ENCODE measurements around the gene LACTB.

DNA sequence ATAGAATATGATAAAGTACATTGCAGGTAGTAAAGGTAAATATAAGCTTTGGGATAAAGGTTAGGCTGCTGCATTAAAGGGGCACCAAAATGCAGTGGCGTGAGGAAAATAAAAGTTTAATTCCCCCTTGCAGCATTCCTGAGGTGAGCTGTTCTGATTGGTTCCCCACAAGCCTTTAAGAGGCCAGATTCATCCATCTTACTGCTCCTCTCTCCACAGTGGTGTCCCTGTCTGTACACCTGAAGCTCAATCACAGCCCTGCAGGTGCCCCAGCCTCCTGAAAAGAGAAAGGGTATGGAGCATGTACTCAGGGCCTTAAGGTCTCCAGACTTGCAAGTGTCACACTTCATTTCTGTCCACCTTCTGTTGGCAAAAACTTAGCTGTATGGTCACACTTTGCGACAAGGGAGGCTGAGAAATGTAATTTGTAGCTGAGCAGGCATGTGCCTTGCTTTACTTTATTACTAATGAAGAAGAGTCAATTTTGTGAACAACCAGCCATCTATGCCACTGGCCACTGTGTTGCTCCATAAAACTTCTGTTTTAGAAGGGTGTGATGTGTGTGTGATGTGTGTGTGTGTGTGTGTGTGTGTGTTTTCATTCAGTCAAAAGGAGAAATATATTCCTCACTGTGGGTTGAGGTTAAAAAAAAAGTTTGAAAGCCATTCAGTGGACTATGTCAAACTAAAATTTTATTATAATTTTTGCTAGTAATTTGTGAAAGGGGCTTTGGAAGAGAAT is 12.8 kb downstream of the LACTB start:
- TF ChIP-seq, protein P1, sequence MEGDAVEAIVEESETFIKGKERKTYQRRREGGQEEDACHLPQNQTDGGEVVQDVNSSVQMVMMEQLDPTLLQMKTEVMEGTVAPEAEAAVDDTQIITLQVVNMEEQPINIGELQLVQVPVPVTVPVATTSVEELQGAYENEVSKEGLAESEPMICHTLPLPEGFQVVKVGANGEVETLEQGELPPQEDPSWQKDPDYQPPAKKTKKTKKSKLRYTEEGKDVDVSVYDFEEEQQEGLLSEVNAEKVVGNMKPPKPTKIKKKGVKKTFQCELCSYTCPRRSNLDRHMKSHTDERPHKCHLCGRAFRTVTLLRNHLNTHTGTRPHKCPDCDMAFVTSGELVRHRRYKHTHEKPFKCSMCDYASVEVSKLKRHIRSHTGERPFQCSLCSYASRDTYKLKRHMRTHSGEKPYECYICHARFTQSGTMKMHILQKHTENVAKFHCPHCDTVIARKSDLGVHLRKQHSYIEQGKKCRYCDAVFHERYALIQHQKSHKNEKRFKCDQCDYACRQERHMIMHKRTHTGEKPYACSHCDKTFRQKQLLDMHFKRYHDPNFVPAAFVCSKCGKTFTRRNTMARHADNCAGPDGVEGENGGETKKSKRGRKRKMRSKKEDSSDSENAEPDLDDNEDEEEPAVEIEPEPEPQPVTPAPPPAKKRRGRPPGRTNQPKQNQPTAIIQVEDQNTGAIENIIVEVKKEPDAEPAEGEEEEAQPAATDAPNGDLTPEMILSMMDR (IDR thresholded peaks at IDR 0.05) = no peak
- TF ChIP-seq POLR2A (IDR thresholded peaks at IDR 0.05) = no peak

All from Peyer's patch (tissue), 4 donors.